Lower lobe of right lung (tissue), 2 donors: ENCODE measurements around the gene PEPD. TPM values are rescaled to one million over a fixed set of nuclear protein-coding genes. Genes with fewer than 3 reads are reported as not detected.

Experiments
- ATAC-seq, 2 donors: fragments of 200-7000 bp; cut with Tn5 transposase; one replicate each; pipeline ENCODE4 v1.9.1; 2020 to 2022; ENCODE audit warnings: mild to moderate bottlenecking in 2 of 2, moderate library complexity in 2 of 2
- DNase-seq: peaks from one replicate; pipeline ENCODE4 v3.0.0-alpha.2; 2020
- H3K27ac ChIP-seq: fragments of 200-600 bp; one replicate; pipeline ENCODE4 v1.8.0; 2022
- H3K27me3 ChIP-seq: fragments of 200-600 bp; one replicate; pipeline ENCODE4 v1.8.0; 2022; ENCODE audit warnings: low read depth
- H3K36me3 ChIP-seq: fragments of 200-600 bp; one replicate; pipeline ENCODE4 v1.8.0; 2022; ENCODE audit warnings: mild to moderate bottlenecking
- H3K4me1 ChIP-seq: fragments of 200-600 bp; one replicate; pipeline ENCODE4 v1.8.0; 2022
- H3K4me3 ChIP-seq: fragments of 200-600 bp; one replicate; pipeline ENCODE4 v1.8.0; 2022; ENCODE audit warnings: mild to moderate bottlenecking
- H3K9me3 ChIP-seq: fragments of 200-600 bp; one replicate; pipeline ENCODE4 v1.8.0; 2022
- CTCF ChIP-seq: fragments of 200-600 bp; IDR thresholded peaks from one replicate; pipeline ENCODE4 v1.8.0; 2022; ENCODE audit warnings: antibody characterized with exemption, mild to moderate bottlenecking
- intact Hi-C: fragments of 100-400 bp; cut with DNase I; formaldehyde crosslinking; loops from one replicate; pipeline ENCODE4 v1.11.0; 2022
- total RNA-seq: library from RNA; stranded (reverse); fragmentation: NEBNext Ultra II Directional; extraction: Animal tissue kit (Norgen Biotek cat#: 25700); gene quantifications from one replicate; pipeline ENCODE4 v1.2.1, GENCODE V29; 2021
- donor health status: DM: no; HTN: yes; CAD: no; lungs with severe emphysema.

The PEPD gene
- total RNA-seq, 1 donor from 2014 or later = 94.0 TPM

- TF ChIP-seq CTCF = no peak
- intact Hi-C loops = no loop called here
- Histone ChIP-seq H3K36me3 (peaks cover 26% of the 10 kb centered on the region), H3K4me3 (no peak overlapping the region), H3K4me1 (peaks cover 62% of the 10 kb centered on the region), H3K9me3 (no peaks in the 10 kb centered on the region), H3K27ac (peak overlapping the region; percentile 69), H3K27me3 (no peaks in the 10 kb centered on the region)
- ATAC-seq (no peak), DNase-seq (no peak)
These were observed 132.0 kb downstream of the PEPD start for GRCh38 chr19:33389421-33390100.

GRCh38 chr19:33388725-33389420 is 132.7 kb downstream of the PEPD start:
- no peak for DNase-seq
- no peak overlapping the region for H3K4me3 ChIP-seq
- TF ChIP-seq CTCF = no peak
- intact Hi-C loops = no loop called here
- H3K27ac ChIP-seq = peak overlapping the region; percentile 69
- no peaks in the 10 kb centered on the region for H3K9me3 ChIP-seq
- H3K4me1 ChIP-seq = peaks cover 55% of the 10 kb centered on the region
- peaks cover 26% of the 10 kb centered on the region for H3K36me3 ChIP-seq
- H3K27me3 ChIP-seq = no peaks in the 10 kb centered on the region
- peak in 1 of 2 donors; percentile 2 for ATAC-seq

GRCh38 chr19:33388231-33388724 is 133.3 kb downstream of the PEPD start:
- Histone ChIP-seq H3K36me3 (peaks cover 26% of the 10 kb centered on the region), H3K9me3 (no peaks in the 10 kb centered on the region), H3K4me1 (peaks cover 49% of the 10 kb centered on the region), H3K4me3 (no peak overlapping the region), H3K27ac (peak overlapping the region; percentile 69), H3K27me3 (no peaks in the 10 kb centered on the region)
- intact Hi-C loops = no loop called here
- DNase-seq (no peak), ATAC-seq (no peak)
- no peak for TF ChIP-seq CTCF

GRCh38 chr19:33387351-33388230 is 134.0 kb downstream of the PEPD start:
- intact Hi-C loops = no loop called here
- TF ChIP-seq CTCF = no peak
- DNase-seq = no peak
- no peak for ATAC-seq
- Histone ChIP-seq H3K4me3 (no peak overlapping the region), H3K4me1 (peaks cover 48% of the 10 kb centered on the region), H3K36me3 (peaks cover 26% of the 10 kb centered on the region), H3K27me3 (no peaks in the 10 kb centered on the region), H3K27ac (no peak overlapping the region), H3K9me3 (no peaks in the 10 kb centered on the region)

GRCh38 chr19:33386361-33386858 is 135.2 kb downstream of the PEPD start:
- Histone ChIP-seq H3K27ac (no peak overlapping the region), H3K36me3 (peaks cover 31% of the 10 kb centered on the region), H3K4me3 (no peak overlapping the region), H3K9me3 (no peaks in the 10 kb centered on the region), H3K4me1 (peaks cover 36% of the 10 kb centered on the region), H3K27me3 (no peaks in the 10 kb centered on the region)
- no peak for TF ChIP-seq CTCF
- ATAC-seq (no peak), DNase-seq (no peak)
- intact Hi-C loops = no loop called here
